AG09309 (cell line): ENCODE data around the gene FAM111B.
"Not testable (repeated sequence)": the region's sequence is repeated elsewhere in the genome, so short reads cannot be mapped to it uniquely, and the experiment has no call there.

Experiments used
- DNase-seq: peaks from one replicate; pipeline ENCODE4 v3.0.0-alpha.2; 2010; ENCODE audit warnings: low read depth
- H3K4me3 ChIP-seq: 2 replicates; pipeline ENCODE4 v1.5.1; 2011; ENCODE audit warnings: mild to moderate bottlenecking, low read depth, low read length, moderate library complexity; ENCODE audit not compliant: control insufficient read depth
- CTCF ChIP-seq: IDR thresholded peaks from 2 replicates; pipeline ENCODE4 v1.5.1; 2011; ENCODE audit warnings: mild to moderate bottlenecking, low read depth, low read length, inconsistent platforms; ENCODE audit not compliant: insufficient read depth, control insufficient read depth; ENCODE audit errors: missing control alignments

The FAM111B gene

DNA sequence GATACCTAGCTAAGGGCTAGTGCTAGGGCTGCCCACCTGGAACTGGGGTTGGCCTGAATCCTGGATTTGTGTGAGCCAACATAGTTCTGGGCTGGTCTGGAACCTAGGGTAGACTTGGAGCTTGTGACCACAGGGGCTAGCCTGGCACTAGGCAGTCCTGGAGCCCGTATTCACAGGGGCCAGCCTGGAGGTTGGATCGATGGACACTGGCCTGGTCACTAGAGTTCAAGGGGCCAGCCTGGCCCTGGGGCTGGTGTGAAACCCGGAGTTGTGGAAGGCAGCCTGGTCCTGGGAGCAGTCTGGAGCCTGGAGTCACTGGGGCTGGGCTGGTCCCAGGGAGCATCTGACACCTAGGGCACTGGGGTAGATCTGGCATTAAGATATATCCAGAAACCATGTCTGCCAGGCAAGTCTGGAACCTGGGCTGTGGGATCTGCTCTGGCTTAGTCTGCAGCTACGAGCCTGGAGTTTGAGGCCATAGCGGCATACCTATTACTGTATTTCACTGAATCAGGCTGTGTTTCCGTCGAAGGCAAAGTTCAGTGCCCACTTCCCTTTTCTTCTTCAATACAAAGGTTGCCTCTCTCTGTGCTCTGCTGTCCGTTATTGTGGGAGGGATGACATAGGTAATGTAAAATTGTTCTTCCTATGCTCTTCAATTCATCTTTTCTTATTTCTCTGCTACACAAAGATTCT lies 30.0 kb upstream of the FAM111B start:
- no peak for TF ChIP-seq CTCF
- DNase-seq, result no peak
- no peak overlapping the region for H3K4me3 ChIP-seq

- DNase-seq, result no peak
- TF ChIP-seq CTCF, result no peak
- no peak overlapping the region for H3K4me3 ChIP-seq
Observed at GRCh38 chr11:59078435-59078834, 28.6 kb upstream of the FAM111B start.

- DNase-seq, result no peak
- no peak overlapping the region for H3K4me3 ChIP-seq
- TF ChIP-seq CTCF, result no peak
Observed at GRCh38 chr11:59079086-59079485, 28.0 kb upstream of the FAM111B start.

- not testable (repeated sequence) for DNase-seq, H3K4me3 ChIP-seq
Observed at GRCh38 chr11:59080421-59080820, 26.6 kb upstream of the FAM111B start.

- H3K4me3 ChIP-seq, DNase-seq: not testable (repeated sequence)
Observed at GRCh38 chr11:59081430-59082020, 25.5 kb upstream of the FAM111B start.

DNA sequence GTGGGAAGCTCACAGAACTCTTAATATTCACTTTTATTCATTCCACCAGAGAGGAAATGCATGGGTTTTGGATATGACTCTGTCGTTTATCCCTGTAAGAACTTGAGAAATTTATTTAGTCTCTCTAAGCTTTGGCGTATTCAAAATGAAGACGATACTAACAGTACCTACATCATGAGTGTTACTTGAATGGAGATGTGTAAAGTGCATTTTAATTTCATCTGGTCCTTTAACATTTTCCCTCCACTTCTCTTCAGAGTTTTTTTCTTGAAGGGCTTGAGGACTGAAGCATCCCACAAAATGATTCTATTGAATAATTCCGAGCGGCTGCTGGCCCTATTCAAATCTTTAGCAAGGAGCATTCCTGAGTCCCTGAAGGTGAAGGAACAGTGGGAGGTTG lies 21.0 kb upstream of the FAM111B start, which contains the start of gene GLYATL1B:
GLYATL1B (plus strand) TSS at position 301 of the 400 bp plus-strand sequence; CDS start at position 301, 0 bp downstream.
- DNase-seq, H3K4me3 ChIP-seq: not testable (repeated sequence)

DNA sequence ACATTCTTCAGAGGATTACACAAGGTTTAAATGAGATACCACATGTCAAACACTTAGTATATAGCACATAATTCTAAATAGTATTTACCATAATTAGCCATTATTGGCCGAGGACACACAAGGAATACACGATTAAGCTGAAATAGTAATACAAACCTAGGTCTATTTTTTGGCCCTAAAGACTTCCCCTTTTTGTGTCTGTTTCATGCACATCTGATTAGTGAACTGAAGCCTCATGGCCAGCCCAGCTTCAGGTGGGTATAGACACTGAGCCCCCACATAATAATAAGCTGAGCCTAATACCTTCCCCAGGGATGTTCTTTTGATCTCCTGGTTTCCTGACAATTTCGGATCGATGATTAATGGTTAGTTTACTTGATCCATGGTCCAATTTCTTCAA lies 18.9 kb upstream of the FAM111B start:
- H3K4me3 ChIP-seq, result no peak overlapping the region
- DNase-seq, result no peak
- TF ChIP-seq CTCF, result no peak

GRCh38 chr11:59093576-59093975 lies 13.5 kb upstream of the FAM111B start:
- H3K4me3 ChIP-seq, DNase-seq: not testable (repeated sequence)

GRCh38 chr11:59095225-59095624 lies 11.8 kb upstream of the FAM111B start:
- H3K4me3 ChIP-seq, DNase-seq: not testable (repeated sequence)

GRCh38 chr11:59095972-59096575 lies 11.0 kb upstream of the FAM111B start:
- DNase-seq, H3K4me3 ChIP-seq: not testable (repeated sequence)
